H9 (cell line): ENCODE data around the gene OSBP2. TPM values are rescaled to one million over a fixed set of nuclear protein-coding genes. Genes with fewer than 3 reads are reported as not detected.

ENCODE experiments used
- DNase-seq: peaks from one replicate; pipeline ENCODE4 v3.0.0-alpha.2; 2017
- H2AFZ ChIP-seq: one replicate; pipeline ENCODE4 v1.6.1; 2013; ENCODE audit warnings: mild to moderate bottlenecking, low read length, control low read depth, moderate library complexity
- H2AK5ac ChIP-seq: 2 replicates; pipeline ENCODE4 v1.6.1; 2013; ENCODE audit warnings: low read length, control low read depth, mixed read lengths; ENCODE audit not compliant: insufficient read length
- H2BK120ac ChIP-seq: one replicate; pipeline ENCODE4 v1.6.1; 2013; ENCODE audit warnings: low read depth, mild to moderate bottlenecking, low read length, control low read depth, inconsistent platforms; ENCODE audit not compliant: poor library complexity, severe bottlenecking
- H2BK12ac ChIP-seq: 2 replicates; pipeline ENCODE4 v1.6.1; 2013; ENCODE audit warnings: low read length, control low read depth, mixed read lengths, low read depth; ENCODE audit not compliant: insufficient read length
- H2BK15ac ChIP-seq: 2 replicates; pipeline ENCODE4 v1.6.1; 2013; ENCODE audit warnings: low read depth, low read length, control low read depth
- H2BK20ac ChIP-seq: one replicate; pipeline ENCODE4 v1.6.1; 2013; ENCODE audit warnings: low read depth, mild to moderate bottlenecking, low read length, control low read depth, inconsistent platforms; ENCODE audit not compliant: poor library complexity, severe bottlenecking
- H2BK5ac ChIP-seq: 2 replicates; pipeline ENCODE4 v1.6.1; 2013; ENCODE audit warnings: low read length, control low read depth, mixed read lengths; ENCODE audit not compliant: insufficient read length
- H3K14ac ChIP-seq: 2 replicates; pipeline ENCODE4 v1.6.1; 2013; ENCODE audit warnings: low read length, control low read depth; ENCODE audit not compliant: insufficient read depth
- H3K18ac ChIP-seq: 2 replicates; pipeline ENCODE4 v1.6.1; 2013; ENCODE audit warnings: low read depth, mild to moderate bottlenecking, mixed read lengths, low read length, control low read depth; ENCODE audit not compliant: insufficient read length
- H3K23ac ChIP-seq: 2 replicates; pipeline ENCODE4 v1.6.1; 2013; ENCODE audit warnings: low read length, control low read depth, mixed read lengths, low read depth; ENCODE audit not compliant: insufficient read length
- H3K23me2 ChIP-seq: 2 replicates; pipeline ENCODE4 v1.6.1; 2013; ENCODE audit warnings: low read depth, mild to moderate bottlenecking, mixed read lengths, low read length, control low read depth; ENCODE audit not compliant: insufficient read length, poor library complexity, severe bottlenecking
- H3K27ac ChIP-seq: 2 replicates; pipeline ENCODE4 v1.5.1; 2013; ENCODE audit warnings: low read length, control low read depth, mixed read lengths, low read depth; ENCODE audit not compliant: insufficient read length
- H3K27me3 ChIP-seq: 2 replicates; pipeline ENCODE4 v1.6.1; 2013; ENCODE audit warnings: low read length, control low read depth, inconsistent platforms; ENCODE audit not compliant: insufficient read depth
- H3K4ac ChIP-seq: 2 replicates; pipeline ENCODE4 v1.6.1; 2013; ENCODE audit warnings: low read depth, mild to moderate bottlenecking, control low read depth, inconsistent platforms, low read length, moderate library complexity
- H3K4me1 ChIP-seq: 2 replicates; pipeline ENCODE4 v1.6.1; 2013; ENCODE audit warnings: low read length, control low read depth, inconsistent platforms; ENCODE audit not compliant: insufficient read depth
- H3K4me2 ChIP-seq: 2 replicates; pipeline ENCODE4 v1.6.1; 2013; ENCODE audit warnings: low read length, control low read depth, mixed read lengths; ENCODE audit not compliant: insufficient read length, insufficient read depth
- H3K56ac ChIP-seq: 2 replicates; pipeline ENCODE4 v1.6.1; 2013; ENCODE audit warnings: low read depth, mild to moderate bottlenecking, mixed read lengths, low read length, control low read depth; ENCODE audit not compliant: insufficient read length
- H3K79me1 ChIP-seq: 2 replicates; pipeline ENCODE4 v1.6.1; 2013; ENCODE audit warnings: low read depth, mild to moderate bottlenecking, moderate library complexity, low read length, control low read depth, inconsistent platforms; ENCODE audit not compliant: insufficient read depth, poor library complexity, severe bottlenecking
- H3K79me2 ChIP-seq: 2 replicates; pipeline ENCODE4 v1.6.1; 2013; ENCODE audit warnings: low read length, control low read depth, inconsistent platforms; ENCODE audit not compliant: insufficient read depth
- H3K9ac ChIP-seq: 2 replicates; pipeline ENCODE4 v1.6.1; 2013; ENCODE audit warnings: low read length, control low read depth, mixed read lengths; ENCODE audit not compliant: insufficient read length; ENCODE audit errors: extremely low read depth
- H3K9me3 ChIP-seq: one replicate; pipeline ENCODE4 v1.6.1; 2013; ENCODE audit warnings: low read depth, low read length, inconsistent platforms; ENCODE audit not compliant: control insufficient read depth
- H3T11ph ChIP-seq: one replicate; pipeline ENCODE4 v1.6.1; 2013; ENCODE audit warnings: mild to moderate bottlenecking, low read length, control low read depth, inconsistent platforms
- H4K20me1 ChIP-seq: one replicate; pipeline ENCODE4 v1.6.1; 2013; ENCODE audit not compliant: control insufficient read depth, insufficient read length, insufficient read depth
- H4K5ac ChIP-seq: 2 replicates; pipeline ENCODE4 v1.6.1; 2013; ENCODE audit warnings: low read depth, mild to moderate bottlenecking, mixed read lengths, low read length, control low read depth; ENCODE audit not compliant: insufficient read length
- H4K8ac ChIP-seq: replicated peaks from 2 replicates; pipeline ENCODE4 v1.6.1; 2013; ENCODE audit warnings: low read length, control low read depth, mixed read lengths, low read depth; ENCODE audit not compliant: insufficient read length
- H4K91ac ChIP-seq: 2 replicates; pipeline ENCODE4 v1.6.1; 2013; ENCODE audit warnings: low read depth, mild to moderate bottlenecking, moderate library complexity, mixed read lengths, low read length, control low read depth; ENCODE audit not compliant: insufficient read length
- H3K27ac Mint-ChIP-seq, 3 experiments: 2 replicates in 2 of 3; 3 replicates in 1 of 3; pipeline ENCODE4 v1.8.0; 2020 to 2021; ENCODE audit warnings: mixed read lengths in 3 of 3, mild to moderate bottlenecking in 1 of 3, moderate library complexity in 1 of 3
- H3K27me3 Mint-ChIP-seq: 2 replicates; pipeline ENCODE4 v1.8.0; 2021; ENCODE audit warnings: low read depth, mild to moderate bottlenecking, moderate library complexity, mixed read lengths
- H3K36me3 Mint-ChIP-seq, 3 experiments: 2 replicates in 2 of 3; 3 replicates in 1 of 3; pipeline ENCODE4 v1.8.0; 2020 to 2021; ENCODE audit warnings: low read depth in 3 of 3, mixed read lengths in 3 of 3; ENCODE audit not compliant: insufficient read depth in 1 of 3
- H3K4me1 Mint-ChIP-seq, 2 experiments: 2 replicates each; pipeline ENCODE4 v1.8.0; 2020; ENCODE audit warnings: mixed read lengths in 2 of 2
- H3K4me3 Mint-ChIP-seq, 2 experiments: 2 replicates in 1 of 2; 3 replicates in 1 of 2; pipeline ENCODE4 v1.8.0; 2020 to 2021; ENCODE audit warnings: mild to moderate bottlenecking in 2 of 2, mixed read lengths in 2 of 2, moderate library complexity in 1 of 2
- H3K9me3 Mint-ChIP-seq, 2 experiments: 2 replicates in 1 of 2; 3 replicates in 1 of 2; pipeline ENCODE4 v1.8.0; 2020; ENCODE audit warnings: mild to moderate bottlenecking in 2 of 2, mixed read lengths in 2 of 2, moderate library complexity in 1 of 2
- WGBS: extraction: QIAGEN DNeasy Blood & Tissue Kit; methylation state at CpG from one replicate; pipeline ENCODE4 v1.1.7; 2013; ENCODE audit warnings: missing lambda C conversion rate, low lambda C conversion rate, mixed read lengths; ENCODE audit not compliant: insufficient read length; ENCODE audit errors: extremely low coverage; 5-methylcytosine and 5-hydroxymethylcytosine counted together
- total RNA-seq: library from RNA; stranded (reverse); gene quantifications from 2 replicates; pipeline ENCODE4 v1.2.1, GENCODE V29; 2021
- TF ChIP-seq, protein P1 (sequence below): fragments of 200-600 bp; sonication (generic); conservative IDR thresholded peaks from 3 replicates; pipeline ENCODE4 v1.8.0; 2021; ENCODE audit warnings: antibody characterized with exemption, mild to moderate bottlenecking

The OSBP2 gene
- total RNA-seq, 1 experiment from 2014 or later = 3.4 TPM

DNA sequence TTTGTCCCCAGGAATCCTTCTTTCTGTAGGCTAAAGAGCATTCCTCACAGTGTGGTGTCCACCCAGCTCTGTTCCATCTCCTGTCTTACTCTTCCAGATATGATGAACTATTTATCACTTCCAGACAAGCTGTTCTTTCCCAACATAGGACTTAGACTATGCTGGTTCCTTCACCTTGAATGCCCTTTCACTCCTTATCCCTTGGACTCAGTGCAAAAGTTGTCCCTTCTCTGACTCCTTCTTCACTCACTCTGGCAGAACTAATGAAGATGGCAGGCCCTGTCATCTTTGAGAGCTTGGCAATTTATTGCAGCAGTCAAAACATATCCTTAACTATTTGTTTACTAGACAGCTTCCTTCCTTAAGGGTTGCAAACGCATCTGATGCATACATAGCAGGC, 3.5 kb upstream of the OSBP2 start:
- Histone ChIP-seq H3K23me2 (peaks cover 6% of the 10 kb centered on the region), H2BK15ac (no peak overlapping the region), H3K23ac (no peak overlapping the region), H3K79me2 (no peaks in the 10 kb centered on the region), H4K5ac (no peak overlapping the region), H4K91ac (no peak overlapping the region), H2AK5ac (no peak overlapping the region), H3K27ac (no peak overlapping the region), H3K4me1 (no peaks in the 10 kb centered on the region; the same call in 1 of the 2 replicates), H3K14ac (no peak overlapping the region), H2BK12ac (no peak overlapping the region), H3K79me1 (no peaks in the 10 kb centered on the region), H3T11ph (no peak overlapping the region), H3K9ac (no peak overlapping the region), H3K56ac (no peak overlapping the region), H2BK120ac (no peak overlapping the region), H3K4me2 (no peak overlapping the region), H3K4ac (no peak overlapping the region), H4K20me1 (no peaks in the 10 kb centered on the region), H3K27me3 (peaks cover 9% of the 10 kb centered on the region; the same call in 1 of the 2 replicates), H2AFZ (no peak overlapping the region), H4K8ac (no peak overlapping the region), H2BK20ac (no peak overlapping the region), H2BK5ac (no peak overlapping the region), H3K18ac (no peak overlapping the region), H3K9me3 (no peaks in the 10 kb centered on the region)
- peaks cover 14% of the 10 kb centered on the region for H3K27me3 Mint-ChIP-seq
- H3K4me1 Mint-ChIP-seq = peaks cover 12 to 17% of the 10 kb centered on the region in 2 experiments
- H3K4me3 Mint-ChIP-seq = no peak overlapping the region
- TF ChIP-seq, protein P1, sequence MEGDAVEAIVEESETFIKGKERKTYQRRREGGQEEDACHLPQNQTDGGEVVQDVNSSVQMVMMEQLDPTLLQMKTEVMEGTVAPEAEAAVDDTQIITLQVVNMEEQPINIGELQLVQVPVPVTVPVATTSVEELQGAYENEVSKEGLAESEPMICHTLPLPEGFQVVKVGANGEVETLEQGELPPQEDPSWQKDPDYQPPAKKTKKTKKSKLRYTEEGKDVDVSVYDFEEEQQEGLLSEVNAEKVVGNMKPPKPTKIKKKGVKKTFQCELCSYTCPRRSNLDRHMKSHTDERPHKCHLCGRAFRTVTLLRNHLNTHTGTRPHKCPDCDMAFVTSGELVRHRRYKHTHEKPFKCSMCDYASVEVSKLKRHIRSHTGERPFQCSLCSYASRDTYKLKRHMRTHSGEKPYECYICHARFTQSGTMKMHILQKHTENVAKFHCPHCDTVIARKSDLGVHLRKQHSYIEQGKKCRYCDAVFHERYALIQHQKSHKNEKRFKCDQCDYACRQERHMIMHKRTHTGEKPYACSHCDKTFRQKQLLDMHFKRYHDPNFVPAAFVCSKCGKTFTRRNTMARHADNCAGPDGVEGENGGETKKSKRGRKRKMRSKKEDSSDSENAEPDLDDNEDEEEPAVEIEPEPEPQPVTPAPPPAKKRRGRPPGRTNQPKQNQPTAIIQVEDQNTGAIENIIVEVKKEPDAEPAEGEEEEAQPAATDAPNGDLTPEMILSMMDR = no peak
- DNase-seq = no peak
- no peaks in the 10 kb centered on the region; a peak in 1 of 7 replicates for H3K36me3 Mint-ChIP-seq
- WGBS = no CpG with 5 or more reads among the region's 1 CpG
- H3K27ac Mint-ChIP-seq = no peak overlapping the region; a peak in 1 of 7 replicates
- H3K9me3 Mint-ChIP-seq = no peaks in the 10 kb centered on the region
